B cell (primary cell): Measurements from ENCODE around the gene DNAJA2. TPM values are rescaled to one million over a fixed set of nuclear protein-coding genes. Genes with fewer than 3 reads are reported as not detected.

ENCODE experiments used
- ATAC-seq: fragments of 200-7000 bp; cut with Tn5 transposase; one replicate; pipeline ENCODE4 v1.10.0; 2021; ENCODE audit warnings: low read depth, mild to moderate bottlenecking, moderate number of reproducible peaks, moderate library complexity
- CTCF ChIA-PET: fragments of 350-600 bp; sonication (Branson Sonifier 250); formaldehyde crosslinking; loops from one replicate; lab custom pipeline; 2021; ENCODE audit warnings: antibody characterized with exemption, inconsistent platforms; lab: Charles Lee
- POLR2A ChIA-PET: fragments of 350-600 bp; sonication (Branson Sonifier 250); formaldehyde crosslinking; loops from one replicate; lab custom pipeline; 2021; ENCODE audit warnings: antibody characterized with exemption; lab: Charles Lee
- DNase-seq: peaks from one replicate; pipeline ENCODE4 v3.0.0; 2013
- H2AFZ ChIP-seq: 2 replicates; pipeline ENCODE4 v1.6.1; 2012; ENCODE audit warnings: mild to moderate bottlenecking, low read depth, low read length; ENCODE audit not compliant: insufficient read depth, poor library complexity, severe bottlenecking
- H3K27ac ChIP-seq, 2 donors: 1 replicate in 1 of 2; 2 replicates in 1 of 2; pipeline ENCODE4 v1.5.1; 2012 to 2013; ENCODE audit warnings: low read length in 2 of 2, mild to moderate bottlenecking in 2 of 2, moderate library complexity in 1 of 2
- H3K27me3 ChIP-seq, 4 experiments: fragments of 200-600 bp in 1 of 4; sonication (generic) in 1 of 4; replicated peaks in 1 of 4; 1 replicate in 2 of 4; 2 replicates in 2 of 4; pipeline versions ENCODE4 v1.6.1 to v1.7.0; 2013 to 2016; ENCODE audit warnings: low read length in 3 of 4, mild to moderate bottlenecking in 2 of 4, mixed read lengths in 1 of 4, moderate library complexity in 1 of 4; ENCODE audit not compliant: insufficient read depth in 4 of 4, control insufficient read depth in 3 of 4; ENCODE audit errors: control extremely low read depth in 1 of 4
- H3K36me3 ChIP-seq, 2 experiments: replicated peaks in 1 of 2; 1 replicate in 1 of 2; 2 replicates in 1 of 2; pipeline versions ENCODE4 v1.6.1 to v1.7.1; 2013; ENCODE audit warnings: low read length in 1 of 2; ENCODE audit not compliant: insufficient read depth in 2 of 2, control insufficient read depth in 1 of 2; ENCODE audit errors: control extremely low read depth in 1 of 2, extremely low read depth in 1 of 2
- H3K4me1 ChIP-seq, 2 donors: fragments of 200-600 bp in 1 of 2; sonication (generic) in 1 of 2; 1 replicate in 1 of 2; 2 replicates in 1 of 2; pipeline versions ENCODE4 v1.5.1 to v1.6.1; 2013 to 2017; ENCODE audit warnings: low read length in 2 of 2; ENCODE audit not compliant: control insufficient read depth in 2 of 2, insufficient read depth in 2 of 2
- H3K4me2 ChIP-seq: replicated peaks from 2 replicates; pipeline ENCODE3; 2012; ENCODE audit warnings: mild to moderate bottlenecking, low read depth, low read length; ENCODE audit not compliant: poor library complexity, severe bottlenecking
- H3K4me3 ChIP-seq, 5 experiments: fragments of 200-600 bp in 1 of 5; sonication (generic) in 1 of 5; 1 replicate in 3 of 5; 2 replicates in 2 of 5; pipeline versions ENCODE4 v1.5.1 to v1.7.0; 2011 to 2016; ENCODE audit warnings: low read length in 4 of 5, mild to moderate bottlenecking in 4 of 5, low read depth in 2 of 5, control low read depth in 1 of 5, moderate library complexity in 1 of 5; ENCODE audit not compliant: insufficient read depth in 1 of 5; ENCODE audit errors: control extremely low read depth in 1 of 5, extremely low read depth in 1 of 5
- H3K79me2 ChIP-seq: fragments of 200-600 bp; sonication (generic); one replicate; pipeline ENCODE4 v1.6.0; 2016; ENCODE audit warnings: low read length; ENCODE audit not compliant: control insufficient read depth, insufficient read depth
- H3K9ac ChIP-seq: fragments of 200-600 bp; sonication (generic); 2 replicates; pipeline ENCODE4 v1.6.1; 2017; ENCODE audit warnings: mild to moderate bottlenecking, low read length, moderate library complexity
- H3K9me3 ChIP-seq, 3 donors: one replicate each; pipeline versions ENCODE4 v1.6.1 to v1.7.1; 2013; ENCODE audit warnings: low read length in 2 of 3; ENCODE audit not compliant: control insufficient read depth in 2 of 3, insufficient read depth in 1 of 3; ENCODE audit errors: control extremely low read depth in 1 of 3
- H4K20me1 ChIP-seq: 2 replicates; pipeline ENCODE4 v1.6.0; 2012; ENCODE audit warnings: mild to moderate bottlenecking, low read length; ENCODE audit not compliant: insufficient read depth, control insufficient read depth, poor library complexity, severe bottlenecking
- H3K27ac Mint-ChIP-seq: one replicate; pipeline ENCODE4 v1.8.0; 2021; ENCODE audit warnings: mixed read lengths
- H3K27me3 Mint-ChIP-seq: one replicate; pipeline ENCODE4 v1.8.0; 2021; ENCODE audit warnings: mixed read lengths
- H3K4me1 Mint-ChIP-seq: one replicate; pipeline ENCODE4 v1.8.0; 2021; ENCODE audit warnings: mixed read lengths
- H3K4me3 Mint-ChIP-seq: one replicate; pipeline ENCODE4 v1.8.0; 2021; ENCODE audit warnings: mixed read lengths
- H3K9me3 Mint-ChIP-seq: one replicate; pipeline ENCODE4 v1.8.0; 2022; ENCODE audit warnings: mixed read lengths; ENCODE audit not compliant: insufficient read depth
- EZH2 ChIP-seq: IDR thresholded peaks from 2 replicates; pipeline ENCODE4 v1.6.1; 2012; ENCODE audit warnings: borderline replicate concordance, low read depth, mild to moderate bottlenecking, moderate library complexity, low read length; ENCODE audit not compliant: insufficient read depth, poor library complexity, severe bottlenecking
- WGBS: methylation state at CpG from one replicate; pipeline ENCODE4 v1.1.5; 2013; ENCODE audit warnings: missing lambda C conversion rate; ENCODE audit not compliant: insufficient coverage; 5-methylcytosine and 5-hydroxymethylcytosine counted together
- intact Hi-C: fragments of 100-400 bp; cut with micrococcal nuclease; formaldehyde crosslinking; loops from one replicate; pipeline ENCODE4 v1.10.0; 2022
- polyA minus RNA-seq: library from RNA; depleted of rRNA, polyadenylated mRNA; stranded (reverse); fragments of >200 nt; gene quantifications from 2 replicates; pipeline ENCODE4 v1.2.3, GENCODE V29; 2012
- polyA plus RNA-seq: library from polyadenylated mRNA; depleted of rRNA; stranded (reverse); fragments of >200 nt; gene quantifications from 2 replicates; pipeline ENCODE4 v1.2.3, GENCODE V29; 2012
- total RNA-seq, 2 donors: library from RNA; stranded (reverse); fragments of 120-200 nt in 1 of 2; gene quantifications; 1 replicate in 1 of 2; 2 replicates in 1 of 2; pipeline versions ENCODE4 v1.2.3 to v1.2.4, GENCODE V29; 2013 to 2022
- TF ChIP-seq, protein P1 (sequence below): fragments of 200-600 bp; IDR thresholded peaks from one replicate; pipeline ENCODE4 v1.8.0; 2022; ENCODE audit warnings: antibody characterized with exemption, mild to moderate bottlenecking

Gene DNAJA2
- total RNA-seq = 57.0 and 57.3 TPM in 2 replicates
- total RNA-seq (2013) = 76.9 TPM
- 8.8 and 17.9 TPM in 2 replicates for polyA plus RNA-seq
- 24.3 and 31.8 TPM in 2 replicates for polyA minus RNA-seq

DNA sequence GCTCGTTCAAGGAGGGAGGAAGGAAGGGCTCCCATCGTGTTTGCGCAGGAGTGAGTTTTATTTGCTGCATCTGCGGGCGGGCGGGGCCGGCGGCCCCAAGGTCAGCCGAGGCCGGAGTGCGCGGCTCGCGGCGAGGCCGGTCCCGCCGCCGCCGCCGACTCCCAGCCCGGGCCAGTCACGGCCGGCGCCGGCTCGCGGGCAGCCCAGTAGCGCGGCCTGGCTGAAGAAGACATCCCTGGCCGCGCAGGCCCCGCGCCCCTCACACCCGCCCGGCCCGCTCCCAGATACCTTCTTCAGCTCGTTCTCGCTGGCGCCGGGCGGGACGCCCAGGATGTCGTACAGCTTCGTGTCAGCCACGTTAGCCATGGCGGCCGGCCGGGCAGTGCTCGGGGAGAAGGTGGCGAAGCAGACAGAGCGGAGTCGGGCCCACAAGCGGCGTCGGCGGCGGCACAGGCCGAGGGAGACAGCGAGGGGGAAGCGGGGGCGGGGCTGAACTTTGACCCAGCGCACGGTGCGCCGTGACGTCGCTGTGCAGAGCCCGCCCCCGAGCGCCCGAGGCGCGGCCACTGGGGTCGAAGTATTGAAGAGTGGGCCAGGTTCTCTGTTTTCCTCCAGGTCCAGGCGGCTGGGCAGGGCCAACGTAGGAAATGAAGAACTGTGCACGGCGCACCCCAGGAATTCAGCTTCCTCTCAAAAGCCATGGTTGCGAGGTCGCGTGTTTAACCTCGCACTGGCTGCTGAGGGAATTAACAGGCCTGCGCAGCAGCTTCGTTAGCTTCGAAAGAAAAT lies at the start of gene DNAJA2:
TSS of gene DNAJA2 (minus strand) at position 468 of the 789 bp plus-strand sequence. CDS start at position 366, 102 bp downstream.
- ATAC-seq (peak; percentile 94), DNase-seq (peak; percentile 96)
- under 1% methylated on average over 86 of the region's 86 CpGs for WGBS
- CTCF ChIA-PET = interaction anchor here (0.7 to 3.1 kb wide), 13 partner anchors 11 to 547 kb away, joined by 3 to 18 read pairs (median 6); partner anchors contain the start of gene NETO2
- Histone ChIP-seq H3K27ac (peak within 1 kb of the TSS; percentile 96 to 97), H3K4me1 (peaks cover 21 to 22% of the 10 kb centered on the region in 2 donors), H3K9ac (peak within 1 kb of the TSS; percentile 85), H2AFZ (peak within 1 kb of the TSS; percentile 88), H3K36me3 (peaks cover 7 to 28% of the 10 kb centered on the region in 2 experiments), H3K4me2 (peak within 1 kb of the TSS; percentile 85), H4K20me1 (peaks cover 21% of the 10 kb centered on the region), H3K9me3 (no peaks in the 10 kb centered on the region), H3K79me2 (peaks cover 60% of the 10 kb centered on the region), H3K4me3 (peak within 1 kb of the TSS; percentile 77 to 94 (median 85)), H3K27me3 (no peaks in the 10 kb centered on the region)
- TF ChIP-seq, protein P1, sequence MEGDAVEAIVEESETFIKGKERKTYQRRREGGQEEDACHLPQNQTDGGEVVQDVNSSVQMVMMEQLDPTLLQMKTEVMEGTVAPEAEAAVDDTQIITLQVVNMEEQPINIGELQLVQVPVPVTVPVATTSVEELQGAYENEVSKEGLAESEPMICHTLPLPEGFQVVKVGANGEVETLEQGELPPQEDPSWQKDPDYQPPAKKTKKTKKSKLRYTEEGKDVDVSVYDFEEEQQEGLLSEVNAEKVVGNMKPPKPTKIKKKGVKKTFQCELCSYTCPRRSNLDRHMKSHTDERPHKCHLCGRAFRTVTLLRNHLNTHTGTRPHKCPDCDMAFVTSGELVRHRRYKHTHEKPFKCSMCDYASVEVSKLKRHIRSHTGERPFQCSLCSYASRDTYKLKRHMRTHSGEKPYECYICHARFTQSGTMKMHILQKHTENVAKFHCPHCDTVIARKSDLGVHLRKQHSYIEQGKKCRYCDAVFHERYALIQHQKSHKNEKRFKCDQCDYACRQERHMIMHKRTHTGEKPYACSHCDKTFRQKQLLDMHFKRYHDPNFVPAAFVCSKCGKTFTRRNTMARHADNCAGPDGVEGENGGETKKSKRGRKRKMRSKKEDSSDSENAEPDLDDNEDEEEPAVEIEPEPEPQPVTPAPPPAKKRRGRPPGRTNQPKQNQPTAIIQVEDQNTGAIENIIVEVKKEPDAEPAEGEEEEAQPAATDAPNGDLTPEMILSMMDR = no peak
- TF ChIP-seq EZH2 = no peak
- Mint-ChIP-seq H3K4me1 (peaks cover 41% of the 10 kb centered on the region), H3K27me3 (no peaks in the 10 kb centered on the region), H3K4me3 (peak within 1 kb of the TSS; percentile 94), H3K9me3 (no peaks in the 10 kb centered on the region), H3K27ac (peak within 1 kb of the TSS; percentile 97)
- POLR2A ChIA-PET = interaction anchor here (0.6 to 1.3 kb wide), 7 partner anchors 8 to 230 kb away, joined by 3 to 8 read pairs (median 4); partner anchors contain the start of genes C16orf87 and GPT2
- intact Hi-C loops = loop anchor here (1.0 to 5.0 kb wide), 11 partner anchors 45 to 1639 kb away; partner anchors contain the start of genes C16orf87, N4BP1, NETO2 and ORC6
